Measurements from ENCODE around the gene MYOC.

- TF ChIP-seq SUZ12 (IDR thresholded peaks at IDR 0.05) (no peak), ELF4 (IDR thresholded peaks at IDR 0.05) (no peak), L3MBTL2 (conservative IDR thresholded peaks at IDR 0.05) (no peak), TARDBP (IDR thresholded peaks at IDR 0.05) (no peak), ARNT (IDR thresholded peaks at IDR 0.05) (no peak), ZNF384 (IDR thresholded peaks at IDR 0.05) (no peak), BHLHE40 (IDR thresholded peaks at IDR 0.05; ENCODE audit: borderline replicate concordance) (no peak), FOXK2 (IDR thresholded peaks at IDR 0.05) (no peak), CTBP1 (IDR thresholded peaks at IDR 0.05; ENCODE audit: borderline replicate concordance) (no peak), FOXM1 (IDR thresholded peaks at IDR 0.05; ENCODE audit: borderline replicate concordance) (no peak), PKNOX1 (IDR thresholded peaks at IDR 0.05) (no peak), FOXA1 (IDR thresholded peaks at IDR 0.05) (no peak), SP1 (IDR thresholded peaks at IDR 0.05) (no peak), HDGF (IDR thresholded peaks at IDR 0.05; ENCODE audit: borderline replicate concordance) (no peak)
These were observed 16.8 kb downstream of the MYOC start for GRCh38 chr1:171635661-171636060.
